ENCODE data around the gene TMC4. TPM values are rescaled to one million over a fixed set of nuclear protein-coding genes. Genes with fewer than 3 reads are reported as not detected.
A peak's percentile ranks its signal among the peaks of the same experiment; 100 is the strongest.

TMC4 gene
- total RNA-seq, 4 donors from 2014 or later = 91.5 to 386 (median 180) TPM

GRCh38 chr19:54160182-54160811, 12.7 kb downstream of the TMC4 start:
- Histone ChIP-seq H3K4me1 (peaks cover 34 to 62% (median 48%) of the 10 kb centered on the region in 4 donors), H3K27ac (peak overlapping the region; percentile 87 to 96 (median 90)), H3K27me3 (no peaks in the 10 kb centered on the region), H3K4me3 (peak overlapping the region; percentile 11 to 80 (median 44)), H3K9me3 (no peaks in the 10 kb centered on the region), H3K36me3 (peaks cover 0 to 28% (median 10%) of the 10 kb centered on the region in 4 donors)
- 2% methylated on average over 27 of the region's 28 CpGs; no CpG with 5 or more reads in 1 of the 2 donors for WGBS, 2 donors (ENCODE audit: low coverage in 1 of 2)
- TF ChIP-seq POLR2AphosphoS5 (IDR thresholded peaks at IDR 0.05) = no peak
- intact Hi-C loops (cut with DNase I; ENCODE audit: low total_unique reads) (no loop called here), in situ Hi-C loops (cut with MboI; ENCODE audit: low pct_ligation_motif_present in 1 of 4, low pct_unique_long_range_greater_than_20kb in 1 of 4, low sequenced_read_pairs in 3 of 4) (loop anchor here in 1 of 4 donors (10.0 kb wide), 1 partner anchor 75 kb away; no protein-coding TSS in a partner anchor)
- DNase-seq = no peak

- no peaks in the 10 kb centered on the region for H3K27me3 ChIP-seq
- DNase-seq = peak; percentile 100
- H3K4me3 ChIP-seq = peak within 1 kb of the TSS; percentile 48 to 80 (median 76)
- H3K36me3 ChIP-seq = peaks cover 0 to 34% (median 14%) of the 10 kb centered on the region in 4 donors
- H3K27ac ChIP-seq = peak within 1 kb of the TSS; percentile 92 to 98 (median 94)
- in situ Hi-C loops (cut with MboI; ENCODE audit: low pct_ligation_motif_present in 1 of 4, low pct_unique_long_range_greater_than_20kb in 1 of 4, low sequenced_read_pairs in 3 of 4) (loop anchor here in 1 of 4 donors (10.0 kb wide), 1 partner anchor 75 kb away; no protein-coding TSS in a partner anchor), intact Hi-C loops (cut with DNase I; ENCODE audit: low total_unique reads) (no loop called here)
- TF ChIP-seq POLR2AphosphoS5 (IDR thresholded peaks at IDR 0.05) (peak; percentile 85 to 89 (median 88)), POLR2A (IDR thresholded peaks at IDR 0.05) (peak; percentile 76), CTCF (IDR thresholded peaks at IDR 0.05) (peak in 3 of 5 experiments; percentile 21 to 49 (median 26)), EP300 (IDR thresholded peaks at IDR 0.05; ENCODE audit: low read depth) (no peak)
- H3K9me3 ChIP-seq = no peaks in the 10 kb centered on the region
- peaks cover 30 to 56% (median 45%) of the 10 kb centered on the region in 4 donors for H3K4me1 ChIP-seq
- 0 to 1% methylated on average over 3 to 63 of the region's 72 CpGs for WGBS, 2 donors (ENCODE audit: low coverage in 1 of 2)
Measured at GRCh38 chr19:54159352-54160181, 13.4 kb downstream of the TMC4 start, which contains the start of gene LENG1. LENG1 (minus strand) TSS chr19:54159721; CDS start chr19:54159695, 26 bp downstream.

GRCh38 chr19:54158812-54159351, 14.1 kb downstream of the TMC4 start:
- H3K27me3 ChIP-seq = no peaks in the 10 kb centered on the region
- 6 to 50% methylated on average over 2 to 19 of the region's 19 CpGs for WGBS, 2 donors (ENCODE audit: low coverage in 1 of 2)
- intact Hi-C loops (cut with DNase I; ENCODE audit: low total_unique reads) = no loop called here

GRCh38 chr19:54156953-54157352, 16.0 kb downstream of the TMC4 start:
- TF ChIP-seq POLR2AphosphoS5 (IDR thresholded peaks at IDR 0.05) = no peak
- TF ChIP-seq EP300 (IDR thresholded peaks at IDR 0.05; ENCODE audit: low read depth) = no peak
- no peak for TF ChIP-seq POLR2A (IDR thresholded peaks at IDR 0.05)
- TF ChIP-seq CTCF (IDR thresholded peaks at IDR 0.05) = no peak
- no peak for DNase-seq
- Histone ChIP-seq H3K36me3 (peaks cover 0 to 57% (median 26%) of the 10 kb centered on the region in 4 donors), H3K9me3 (no peaks in the 10 kb centered on the region), H3K4me1 (peaks cover 22 to 34% (median 30%) of the 10 kb centered on the region in 4 donors), H3K27me3 (no peaks in the 10 kb centered on the region), H3K4me3 (no peak overlapping the region), H3K27ac (no peak overlapping the region)
- 93% methylated on average over 3 of the region's 3 CpGs; no CpG with 5 or more reads in 1 of the 2 donors for WGBS, 2 donors (ENCODE audit: low coverage in 1 of 2)
- intact Hi-C loops (cut with DNase I; ENCODE audit: low total_unique reads) (no loop called here), in situ Hi-C loops (cut with MboI; ENCODE audit: low pct_ligation_motif_present in 1 of 4, low pct_unique_long_range_greater_than_20kb in 1 of 4, low sequenced_read_pairs in 3 of 4) (no loop called here)

More at GRCh38 chr19:54158812-54159351, 14.1 kb downstream of the TMC4 start:
- H3K27ac ChIP-seq = peak overlapping the region; percentile 92 to 98 (median 94)
- H3K4me1 ChIP-seq = peaks cover 30 to 49% (median 39%) of the 10 kb centered on the region in 4 donors
- no peaks in the 10 kb centered on the region for H3K9me3 ChIP-seq
- peak overlapping the region; percentile 48 to 80 (median 76) for H3K4me3 ChIP-seq
- H3K36me3 ChIP-seq = peaks cover 0 to 41% (median 17%) of the 10 kb centered on the region in 4 donors
- TF ChIP-seq EP300 (IDR thresholded peaks at IDR 0.05; ENCODE audit: low read depth) (no peak), POLR2A (IDR thresholded peaks at IDR 0.05) (no peak), CTCF (IDR thresholded peaks at IDR 0.05) (no peak)
- in situ Hi-C loops (cut with MboI; ENCODE audit: low pct_ligation_motif_present in 1 of 4, low pct_unique_long_range_greater_than_20kb in 1 of 4, low sequenced_read_pairs in 3 of 4) = no loop called here
- DNase-seq = no peak
